ENCODE results near the gene USP5.

Gene USP5

GRCh38 chr12:6826734-6827436, 25.1 kb upstream of the USP5 start:
- no peak for DNase-seq

GRCh38 chr12:6827437-6827911, 24.5 kb upstream of the USP5 start:
- DNase-seq: peak; percentile 9

- no peak for DNase-seq
Observed at GRCh38 chr12:6827982-6828780, 23.8 kb upstream of the USP5 start, which contains the start of gene P3H3. Gene P3H3 (plus strand): TSS chr12:6828407. CDS start chr12:6828441, 34 bp downstream.

- no peak for DNase-seq
Observed at GRCh38 chr12:6828781-6829535, 23.0 kb upstream of the USP5 start.

DNA sequence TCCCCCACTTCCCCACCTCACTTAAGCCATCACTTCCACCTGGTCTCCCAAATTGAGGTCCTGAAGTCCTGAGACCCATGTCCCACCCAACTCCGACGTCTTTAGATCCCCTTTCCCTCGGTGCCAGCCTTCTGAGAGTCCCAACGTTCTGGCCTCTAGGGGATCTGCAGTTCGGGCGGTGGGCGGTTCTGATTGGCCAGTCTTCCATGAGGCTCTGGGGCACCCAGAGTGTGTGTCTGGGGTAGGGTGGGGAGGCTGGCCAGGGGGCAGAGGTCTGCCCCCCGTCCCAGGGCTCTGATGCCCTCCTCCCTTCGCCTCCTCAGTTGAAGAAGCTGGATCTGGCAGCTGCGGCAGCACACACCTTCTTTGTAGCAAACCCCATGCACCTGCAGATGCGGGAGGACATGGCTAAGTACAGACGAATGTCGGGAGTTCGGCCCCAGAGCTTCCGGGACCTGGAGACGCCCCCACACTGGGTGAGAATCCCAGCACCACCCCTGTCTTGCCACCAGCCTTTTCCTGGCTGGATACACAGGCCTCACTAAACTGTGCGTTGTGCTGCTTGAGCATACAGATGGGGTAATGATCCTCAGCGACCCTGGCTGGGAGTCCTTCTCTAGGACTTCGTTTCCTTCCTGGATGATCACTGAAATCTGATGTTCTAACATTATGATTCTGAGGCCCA, 22.3 kb upstream of the USP5 start:
- no peak for DNase-seq

DNA sequence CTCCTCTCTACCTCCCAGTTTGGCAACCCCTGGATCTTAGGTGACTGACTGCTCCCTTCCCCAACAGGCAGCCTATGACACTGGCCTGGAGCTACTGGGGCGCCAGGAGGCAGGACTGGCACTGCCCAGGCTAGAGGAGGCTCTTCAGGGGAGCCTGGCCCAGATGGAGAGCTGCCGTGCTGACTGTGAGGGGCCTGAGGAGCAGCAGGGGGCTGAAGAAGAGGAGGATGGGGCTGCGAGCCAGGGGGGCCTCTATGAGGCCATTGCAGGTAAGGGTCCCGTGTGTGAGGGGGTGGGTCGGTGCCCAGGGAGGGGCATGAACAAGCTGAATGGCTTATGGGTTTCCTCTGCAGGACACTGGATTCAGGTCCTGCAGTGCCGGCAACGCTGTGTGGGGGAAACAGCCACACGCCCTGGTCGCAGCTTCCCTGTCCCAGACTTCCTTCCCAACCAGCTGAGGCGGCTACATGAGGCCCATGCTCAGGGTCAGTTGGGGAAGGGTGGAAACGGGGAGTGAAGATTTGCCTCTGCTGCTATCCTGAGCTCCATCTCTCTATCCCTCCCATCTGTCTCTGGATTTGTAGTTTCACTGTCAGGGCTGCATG, 21.6 kb upstream of the USP5 start:
- DNase-seq: no peak

DNA sequence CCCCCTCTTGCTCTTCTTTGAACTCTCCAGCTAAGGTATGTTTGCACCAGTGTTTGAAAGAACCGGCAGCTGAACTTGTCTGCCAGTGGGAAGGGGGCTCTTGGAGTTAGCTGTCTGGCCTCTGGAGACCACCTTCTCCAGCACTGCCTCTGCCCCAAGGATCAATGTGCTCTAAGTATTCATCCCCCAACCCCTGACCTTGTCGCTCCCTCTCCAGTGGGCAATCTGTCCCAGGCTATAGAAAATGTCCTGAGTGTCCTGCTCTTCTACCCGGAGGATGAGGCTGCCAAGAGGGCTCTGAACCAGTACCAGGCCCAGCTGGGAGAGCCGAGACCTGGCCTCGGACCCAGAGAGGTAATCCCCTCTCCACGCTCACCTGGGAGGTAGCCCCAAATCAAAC, 21.0 kb upstream of the USP5 start:
- DNase-seq: no peak

GRCh38 chr12:6831450-6831995, 20.4 kb upstream of the USP5 start:
- DNase-seq: no peak

DNA sequence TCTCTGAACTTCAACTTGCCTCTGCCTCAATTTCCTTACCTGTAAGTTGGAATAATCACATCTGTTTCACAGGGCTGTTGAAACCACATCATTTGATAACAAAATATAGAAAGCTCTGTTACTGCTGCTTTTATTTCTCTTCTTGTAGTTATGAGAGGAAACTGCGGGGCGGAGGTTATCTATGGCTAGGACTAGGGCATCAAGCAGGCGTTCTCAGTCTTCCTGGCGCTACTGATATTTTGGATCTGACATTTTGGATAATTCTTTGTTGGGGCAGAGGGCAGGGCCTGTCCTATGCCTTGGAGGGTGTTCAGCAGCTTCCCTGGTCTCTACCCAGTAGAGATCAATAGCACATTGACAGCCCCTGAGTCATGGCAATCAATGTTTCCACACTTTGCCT, 19.8 kb upstream of the USP5 start:
- DNase-seq: no peak

DNA sequence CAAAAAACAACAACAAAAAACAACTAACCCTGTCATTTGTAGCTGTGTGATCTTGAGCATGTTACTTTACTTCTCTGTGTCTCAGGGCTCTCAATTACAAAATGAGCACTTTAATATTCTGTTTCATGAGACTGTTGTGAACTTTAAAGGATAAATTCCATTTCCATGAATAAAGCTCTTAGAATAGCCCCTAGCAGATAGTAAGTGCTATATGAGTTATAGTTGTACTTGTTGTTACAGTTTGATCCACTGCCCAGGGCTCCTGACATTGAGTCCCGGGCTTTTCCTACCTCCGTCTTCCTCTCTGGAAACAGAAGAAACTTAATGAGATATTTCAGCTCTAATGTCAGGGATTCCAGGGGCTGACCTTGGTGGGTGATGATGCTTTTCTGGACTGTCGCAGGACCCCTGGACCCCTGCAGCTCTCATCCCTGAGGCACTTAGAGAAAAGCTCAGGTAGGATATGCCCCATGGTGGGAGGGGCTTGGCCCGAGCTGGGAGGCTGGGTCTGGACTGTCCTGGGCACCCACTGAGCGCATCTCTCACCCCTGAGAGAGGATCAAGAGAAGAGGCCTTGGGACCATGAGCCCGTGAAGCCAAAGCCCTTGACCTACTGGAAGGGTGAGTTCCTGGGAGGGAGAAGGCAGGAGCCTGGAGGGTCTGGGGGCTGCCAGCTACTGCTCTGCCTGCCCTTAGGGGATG, 18.6 kb upstream of the USP5 start:
- DNase-seq: no peak

GRCh38 chr12:6834254-6834653, 17.7 kb upstream of the USP5 start:
- no peak for DNase-seq

DNA sequence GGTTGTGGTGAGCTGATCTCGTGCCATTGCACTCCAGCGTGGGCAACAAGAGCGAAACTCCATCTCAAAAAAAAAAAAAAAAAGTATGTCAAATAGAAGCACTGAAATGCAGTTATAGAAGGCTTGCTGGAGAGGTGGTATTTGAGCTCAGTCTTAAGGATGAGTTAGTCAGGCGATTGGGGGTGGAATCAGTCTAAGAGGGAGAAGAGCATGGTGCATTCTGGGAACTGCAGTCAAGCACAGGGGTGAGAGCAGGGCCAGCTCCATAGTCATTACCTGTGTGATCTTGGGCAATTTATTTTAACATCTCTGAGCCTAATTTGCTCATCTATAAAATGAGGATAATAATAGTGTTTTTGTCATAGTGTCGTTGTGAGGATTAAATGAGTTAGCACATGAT, 17.1 kb upstream of the USP5 start:
- DNase-seq: no peak

DNA sequence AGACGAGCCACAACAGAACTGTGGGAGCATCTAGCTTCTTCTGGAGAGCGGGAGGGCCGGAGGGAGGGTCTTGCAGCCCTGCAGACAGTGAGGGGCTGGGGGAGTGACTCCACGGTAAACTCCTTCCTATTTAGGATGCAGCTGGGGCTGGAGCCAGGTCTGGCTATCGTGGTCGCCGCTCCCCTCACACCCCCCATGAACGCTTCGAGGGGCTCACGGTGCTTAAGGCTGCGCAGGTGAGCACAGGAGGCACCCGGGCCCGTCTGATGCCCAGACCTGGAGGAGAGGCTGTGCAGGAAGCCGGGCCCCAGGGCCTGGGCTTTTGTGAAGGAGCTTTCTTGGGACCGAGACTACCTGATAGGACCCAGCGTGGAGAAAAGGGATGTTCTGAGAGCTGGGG, 15.1 kb upstream of the USP5 start:
- DNase-seq: no peak

GRCh38 chr12:6837370-6838060, 14.4 kb upstream of the USP5 start:
- no peak for DNase-seq

DNA sequence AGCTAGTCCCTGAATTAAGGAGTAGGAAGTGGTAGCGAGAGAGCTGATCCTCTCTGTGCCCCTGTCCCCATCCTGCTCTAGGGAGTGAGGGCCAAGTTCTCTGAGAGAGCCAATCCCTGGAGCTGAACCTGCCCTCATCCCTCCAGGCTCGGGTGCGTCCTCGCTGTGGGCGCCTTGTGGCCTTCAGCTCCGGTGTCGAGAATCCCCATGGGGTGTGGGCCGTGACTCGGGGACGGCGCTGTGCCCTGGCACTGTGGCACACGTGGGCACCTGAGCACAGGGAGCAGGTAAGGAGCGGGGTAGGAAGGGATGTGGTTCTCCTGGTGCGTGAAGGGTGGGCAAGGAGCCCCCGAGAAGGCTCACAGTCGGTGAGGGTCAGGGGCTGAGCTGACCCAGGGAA, 13.1 kb upstream of the USP5 start:
- no peak for DNase-seq

DNA sequence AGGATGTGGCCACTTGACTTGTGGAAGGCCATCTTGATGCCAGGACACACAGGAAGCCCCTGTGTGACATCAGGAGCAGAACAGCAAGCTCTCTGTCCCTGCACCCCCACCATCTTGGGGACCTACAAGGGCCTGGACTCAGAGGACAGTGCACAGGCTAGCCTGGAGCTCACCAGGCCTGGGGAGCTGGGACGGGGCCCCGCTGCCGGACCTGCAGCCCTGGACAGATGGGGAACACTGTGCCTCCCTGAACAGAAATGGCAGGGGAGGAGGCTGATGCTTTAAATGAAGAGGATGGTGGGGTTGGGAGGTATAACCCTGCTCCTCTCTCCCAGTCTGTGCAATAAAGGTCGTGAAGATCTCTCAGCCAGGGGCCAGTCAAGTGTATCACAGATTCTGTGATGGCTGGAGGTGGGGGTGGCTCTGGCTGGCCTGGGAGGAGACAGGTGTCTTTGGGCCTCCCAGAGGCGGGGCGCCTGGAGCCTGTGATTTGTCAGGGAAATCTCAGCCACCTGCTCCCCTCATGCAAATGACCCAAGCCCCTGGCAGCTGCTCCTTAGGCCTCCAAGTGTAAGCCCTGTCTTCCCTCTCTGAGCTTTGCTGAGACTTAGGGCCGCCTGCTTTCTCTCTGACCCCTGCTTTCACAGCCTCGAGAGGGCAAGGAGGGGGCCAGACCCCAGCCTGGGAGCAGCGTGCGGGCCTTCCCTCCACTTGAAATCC, 12.3 kb upstream of the USP5 start:
- DNase-seq: no peak

DNA sequence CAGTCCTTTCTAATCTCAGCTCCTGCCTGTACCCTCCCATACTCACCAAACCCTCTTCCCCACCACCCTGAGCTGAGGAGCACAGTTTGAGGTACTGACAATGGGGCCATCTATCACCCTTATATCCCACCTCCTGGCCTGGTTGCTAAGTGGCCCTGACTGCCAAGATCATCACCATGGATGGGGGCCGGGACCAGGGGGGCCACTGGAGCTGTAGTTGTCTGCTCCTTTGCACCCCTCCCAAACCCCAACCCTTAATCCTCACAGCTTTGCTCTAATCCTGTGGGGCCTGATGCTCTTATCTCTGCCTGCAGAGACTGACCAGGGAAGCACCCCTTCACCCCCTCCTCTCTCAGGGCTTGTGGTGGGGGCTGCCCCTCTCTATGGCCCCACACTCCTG, 11.6 kb upstream of the USP5 start:
- DNase-seq: no peak

- DNase-seq: no peak
Observed at GRCh38 chr12:6840761-6841515, 11.0 kb upstream of the USP5 start, which contains the start of gene GNB3. Gene GNB3 (plus strand): TSS chr12:6840925. CDS start chr12:6841288, 363 bp downstream.

GRCh38 chr12:6842075-6842474, 9.9 kb upstream of the USP5 start:
- no peak for DNase-seq
